ENCODE measurements around the gene UNC13A. TPM values are rescaled to one million over a fixed set of nuclear protein-coding genes. Genes with fewer than 3 reads are reported as not detected.

Gene UNC13A
- total RNA-seq, 3 donors from 2014 or later (not counting 1 experiment from before 2014, with no cell fraction given) = not detected

- no peak overlapping the region for H3K27ac ChIP-seq (ENCODE audit: low read length)
These were observed 71.0 kb downstream of the UNC13A start for GRCh38 chr19:17616961-17617806.

GRCh38 chr19:17616686-17616960 lies 71.5 kb downstream of the UNC13A start:
- no peak overlapping the region for H3K27ac Mint-ChIP-seq
- Histone ChIP-seq H3K36me3 (ENCODE audit: control insufficient read depth, insufficient read depth, low read length) (no peaks in the 10 kb centered on the region), H3K4me1 (ENCODE audit: control insufficient read depth, insufficient read depth, low read length) (peaks cover 6% of the 10 kb centered on the region), H3K4me3 (ENCODE audit: low read length) (no peak overlapping the region), H3K27ac (ENCODE audit: low read length) (no peak overlapping the region), H3K9me3 (ENCODE audit: control insufficient read depth, insufficient read depth, low read length) (no peaks in the 10 kb centered on the region), H3K27me3 (ENCODE audit: control insufficient read depth, insufficient read depth, low read length) (peaks cover 11% of the 10 kb centered on the region)
- peaks cover 0 to 2% of the 10 kb centered on the region in 2 donors for H3K4me1 Mint-ChIP-seq
- no peak for TF ChIP-seq CTCF (IDR thresholded peaks at IDR 0.05)
- H3K36me3 Mint-ChIP-seq = no peaks in the 10 kb centered on the region
- H3K27me3 Mint-ChIP-seq (ENCODE audit: low read depth in 2 of 2) = peaks cover 17 to 30% of the 10 kb centered on the region in 2 donors
- ATAC-seq (no peak), DNase-seq (no peak)
- 16% methylated on average over 9 of the region's 11 CpGs for WGBS (ENCODE audit: insufficient coverage)
- H3K4me3 Mint-ChIP-seq = no peak overlapping the region
- H3K9me3 Mint-ChIP-seq = no peaks in the 10 kb centered on the region
- intact Hi-C loops (cut with micrococcal nuclease) = no loop called here

More at GRCh38 chr19:17616961-17617806, 71.0 kb downstream of the UNC13A start:
- DNase-seq (no peak), ATAC-seq (no peak)
- no peaks in the 10 kb centered on the region for H3K9me3 Mint-ChIP-seq
- no peaks in the 10 kb centered on the region for H3K36me3 Mint-ChIP-seq
- H3K4me3 ChIP-seq (ENCODE audit: low read length) = no peak overlapping the region
- intact Hi-C loops (cut with micrococcal nuclease) = no loop called here
- WGBS (ENCODE audit: insufficient coverage) = 67% methylated on average over 27 of the region's 28 CpGs
- TF ChIP-seq CTCF (IDR thresholded peaks at IDR 0.05) = no peak
- peaks cover 6% of the 10 kb centered on the region for H3K4me1 ChIP-seq (ENCODE audit: control insufficient read depth, insufficient read depth, low read length)
- H3K4me3 Mint-ChIP-seq = no peak overlapping the region
- H3K9me3 ChIP-seq (ENCODE audit: control insufficient read depth, insufficient read depth, low read length) = no peaks in the 10 kb centered on the region
- H3K27ac Mint-ChIP-seq = no peak overlapping the region
- H3K27me3 Mint-ChIP-seq (ENCODE audit: low read depth in 2 of 2) = peaks cover 15 to 28% of the 10 kb centered on the region in 2 donors
- H3K36me3 ChIP-seq (ENCODE audit: control insufficient read depth, insufficient read depth, low read length) = no peaks in the 10 kb centered on the region
- H3K4me1 Mint-ChIP-seq = peaks cover under 1 to 5% of the 10 kb centered on the region in 2 donors
- H3K27me3 ChIP-seq (ENCODE audit: control insufficient read depth, insufficient read depth, low read length) = peaks cover 11% of the 10 kb centered on the region

GRCh38 chr19:17615889-17616685 lies 72.1 kb downstream of the UNC13A start:
- H3K27me3 Mint-ChIP-seq (ENCODE audit: low read depth in 2 of 2) = peaks cover 15 to 30% of the 10 kb centered on the region in 2 donors
- intact Hi-C loops (cut with micrococcal nuclease) = no loop called here
- 30% methylated on average over 27 of the region's 27 CpGs for whole genome bisulfite sequencing (ENCODE audit: insufficient coverage)
- no peaks in the 10 kb centered on the region for H3K36me3 ChIP-seq (ENCODE audit: control insufficient read depth, insufficient read depth, low read length)
- H3K27ac ChIP-seq (ENCODE audit: low read length) = no peak overlapping the region
- DNase-seq (no peak), ATAC-seq (no peak)
- H3K36me3 Mint-ChIP-seq = no peaks in the 10 kb centered on the region
- no peak for TF ChIP-seq CTCF (IDR thresholded peaks at IDR 0.05)
- no peak overlapping the region for H3K4me3 Mint-ChIP-seq
- no peak overlapping the region for H3K27ac Mint-ChIP-seq
- no peaks in the 10 kb centered on the region for H3K9me3 Mint-ChIP-seq
- H3K4me3 ChIP-seq (ENCODE audit: low read length) = no peak overlapping the region
- H3K27me3 ChIP-seq (ENCODE audit: control insufficient read depth, insufficient read depth, low read length) = peaks cover 11% of the 10 kb centered on the region
- no peaks in the 10 kb centered on the region for H3K4me1 Mint-ChIP-seq
- H3K4me1 ChIP-seq (ENCODE audit: control insufficient read depth, insufficient read depth, low read length) = peaks cover 6% of the 10 kb centered on the region
- H3K9me3 ChIP-seq (ENCODE audit: control insufficient read depth, insufficient read depth, low read length) = no peaks in the 10 kb centered on the region

Data from natural killer cell (primary cell).